Left ventricle myocardium superior (tissue), 1 donor: ENCODE measurements around the gene RAB8B. TPM values are rescaled to one million over a fixed set of nuclear protein-coding genes. Genes with fewer than 3 reads are reported as not detected.

Experiments used
- ATAC-seq: fragments of 200-7000 bp; cut with Tn5 transposase; one replicate; pipeline ENCODE4 v1.9.1; 2020; ENCODE audit warnings: mild to moderate bottlenecking, moderate library complexity
- DNase-seq: peaks from one replicate; pipeline ENCODE4 v3.0.0-alpha.2; 2020
- intact Hi-C: fragments of 100-400 bp; cut with micrococcal nuclease; formaldehyde crosslinking; loops from one replicate; pipeline ENCODE4 v1.11.0; 2022
- long read RNA-seq: library from polyadenylated mRNA; unstranded; transcript quantifications from one replicate; pipeline ENCODE4 v2.0.0, GENCODE V29; 2021
- total RNA-seq: library from RNA; stranded (reverse); fragmentation: NEBNext Ultra II Directional; extraction: Animal tissue kit (Norgen Biotek cat#: 25700); gene quantifications from one replicate; pipeline ENCODE4 v1.2.1, GENCODE V29; 2021
- donor health status: DM: no; HTN: yes; CAD: no; lungs with severe emphysema.

The RAB8B gene
- 9.1 TPM for total RNA-seq
- long read RNA-seq, full-length matches to known transcripts = 10 of 12 reads
- long read RNA-seq, partial matches to known transcripts = 0 of 12 reads
- long read RNA-seq, other reads (novel, unspliced or antisense) = 2 of 12 reads

DNA sequence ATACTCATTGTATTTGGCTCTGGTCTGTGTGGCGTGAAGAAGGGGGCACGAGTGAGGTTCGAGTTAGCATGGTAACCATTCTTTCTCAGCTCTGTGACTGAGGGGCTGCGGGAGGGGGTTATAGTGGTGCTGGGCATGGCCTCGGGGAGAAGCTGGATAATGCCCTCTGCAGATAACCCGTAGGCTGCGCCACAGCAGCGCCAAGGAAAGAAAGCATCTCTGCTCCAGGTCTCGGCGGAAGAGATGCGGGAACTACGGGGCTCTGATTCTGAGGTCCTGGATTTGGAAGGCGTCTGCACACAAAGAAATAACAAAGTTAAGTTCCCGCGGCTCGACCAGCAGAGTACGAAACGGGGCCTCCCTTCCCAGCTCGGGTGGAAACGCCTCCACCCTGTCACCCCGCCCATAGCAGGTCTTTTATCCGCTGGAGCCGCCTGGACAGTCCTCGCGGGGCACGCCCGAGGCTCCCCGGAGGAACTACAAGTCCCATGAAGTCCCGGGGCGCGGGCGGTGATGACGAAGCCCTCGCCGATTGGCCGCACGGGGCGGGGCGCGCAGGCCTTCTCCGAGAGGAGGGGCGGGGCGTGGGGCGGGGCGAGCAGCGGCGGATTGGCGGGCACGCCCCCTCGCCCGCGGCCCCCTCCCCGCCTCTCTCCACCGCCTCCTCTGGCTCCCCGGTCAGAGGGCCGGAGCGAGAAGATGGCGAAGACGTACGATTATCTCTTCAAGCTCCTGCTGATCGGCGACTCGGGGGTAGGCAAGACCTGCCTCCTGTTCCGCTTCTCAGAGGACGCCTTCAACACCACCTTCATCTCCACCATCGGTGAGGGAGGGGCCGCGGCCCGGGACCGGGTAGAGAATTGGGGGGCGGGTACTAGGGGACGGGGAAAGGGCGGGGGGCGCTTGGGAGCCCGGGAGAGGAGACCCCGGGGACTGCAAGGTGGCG is at the start of gene RAB8B:
Gene RAB8B (plus strand): TSS at position 681 of the 946 bp plus-strand sequence. CDS start 19 bp downstream, at position 700.
- peak; percentile 100 for DNase-seq
- intact Hi-C loops = no loop called here
- ATAC-seq = peak; percentile 99

DNA sequence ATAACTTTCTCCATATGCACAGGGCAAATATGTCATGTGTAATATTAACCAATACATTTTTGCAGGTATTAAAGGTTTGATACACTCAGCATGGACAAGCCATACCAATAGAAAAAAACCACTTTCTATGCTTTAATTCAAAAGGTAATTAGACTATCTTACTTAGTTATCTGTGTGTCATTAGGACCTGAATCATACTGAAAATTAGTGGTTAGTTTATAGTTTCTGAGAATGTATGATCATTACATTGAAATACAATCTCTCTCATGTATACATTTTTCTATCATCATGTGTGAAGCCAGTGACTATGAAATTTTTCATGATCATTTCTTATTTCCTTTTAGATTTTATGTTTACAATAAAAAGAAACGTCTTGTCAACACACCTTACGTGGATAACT is 48.5 kb upstream of the RAB8B start:
- DNase-seq (no peak), ATAC-seq (no peak)
- intact Hi-C loops = no loop called here

DNA sequence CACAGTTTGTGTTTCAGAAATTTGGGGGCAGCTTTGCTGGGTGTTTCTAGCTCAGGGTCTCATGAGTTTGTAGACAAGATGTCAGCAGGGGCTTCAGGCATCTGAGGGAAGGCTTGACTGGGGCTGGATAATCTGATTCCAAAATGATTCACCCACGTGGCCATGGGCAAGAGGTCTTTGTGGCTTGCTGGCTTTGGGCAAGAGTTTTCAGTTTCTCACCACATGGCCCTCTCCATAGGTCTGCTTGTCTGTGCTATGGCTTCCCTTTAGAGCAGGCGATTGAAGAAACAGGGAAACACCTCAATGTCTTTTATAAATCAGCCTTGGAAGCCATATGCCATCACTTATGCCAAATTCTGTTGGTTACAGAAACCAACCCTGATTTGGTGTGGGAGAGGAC is 44.0 kb upstream of the RAB8B start:
- intact Hi-C loops = no loop called here
- DNase-seq (no peak), ATAC-seq (no peak)

DNA sequence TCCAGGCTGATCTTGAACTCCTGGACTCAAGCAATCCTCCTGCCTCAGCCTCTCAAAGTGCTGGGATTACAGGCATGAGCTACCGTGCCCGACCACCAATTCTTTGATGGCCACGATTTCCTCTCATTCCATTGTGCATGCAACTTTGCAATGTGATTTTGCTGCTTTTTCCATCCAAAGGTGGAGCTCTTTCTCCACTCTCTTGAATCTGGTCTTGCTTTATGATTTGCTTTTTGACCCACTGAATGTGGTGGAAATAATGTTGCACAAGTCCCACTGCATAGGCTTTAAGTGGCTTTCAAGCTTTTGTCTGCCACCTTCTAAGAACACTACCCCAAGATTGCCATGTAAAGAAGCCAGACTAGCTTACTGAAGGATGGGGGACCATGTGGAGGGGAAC is 42.7 kb upstream of the RAB8B start:
- intact Hi-C loops = no loop called here
- DNase-seq (no peak), ATAC-seq (no peak)

DNA sequence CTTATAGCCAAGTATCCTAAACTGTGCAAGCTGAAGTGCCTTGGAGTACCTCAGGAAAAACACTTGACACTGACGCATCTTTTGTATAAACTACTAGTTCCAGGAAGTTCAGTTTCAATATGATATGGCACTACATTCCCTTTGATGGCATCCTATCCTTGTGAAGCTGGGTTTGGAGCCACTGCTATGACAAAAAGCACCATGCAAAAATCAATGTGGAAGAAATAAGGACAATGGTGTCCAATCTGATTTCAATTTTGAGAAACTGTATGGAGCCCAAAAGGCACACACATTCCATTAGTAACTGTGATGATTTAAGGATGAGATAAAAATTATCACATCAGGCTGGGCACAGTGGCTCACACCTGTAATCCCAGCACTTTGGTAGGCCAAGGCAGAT is 37.7 kb upstream of the RAB8B start:
- ATAC-seq (no peak), DNase-seq (no peak)
- intact Hi-C loops = no loop called here

DNA sequence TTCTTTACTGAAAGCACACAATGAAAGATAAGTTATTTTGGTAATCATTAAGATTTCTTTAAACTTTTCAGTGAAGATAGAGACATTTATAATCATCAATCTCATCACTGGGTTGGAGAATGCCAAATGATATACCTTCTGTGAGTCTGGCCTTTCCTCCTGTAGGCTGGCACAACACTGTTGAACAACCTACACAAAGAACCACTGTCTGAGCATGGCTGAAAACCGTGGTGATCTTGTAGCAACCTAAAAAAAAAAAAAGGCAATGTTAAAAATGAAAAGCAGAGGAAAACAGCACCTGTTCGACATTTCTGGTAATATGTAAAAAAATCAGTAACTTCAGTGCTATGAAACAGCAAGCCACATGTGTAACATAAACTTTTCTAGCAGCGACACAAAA is 33.9 kb upstream of the RAB8B start:
- intact Hi-C loops = no loop called here
- ATAC-seq (no peak), DNase-seq (no peak)

DNA sequence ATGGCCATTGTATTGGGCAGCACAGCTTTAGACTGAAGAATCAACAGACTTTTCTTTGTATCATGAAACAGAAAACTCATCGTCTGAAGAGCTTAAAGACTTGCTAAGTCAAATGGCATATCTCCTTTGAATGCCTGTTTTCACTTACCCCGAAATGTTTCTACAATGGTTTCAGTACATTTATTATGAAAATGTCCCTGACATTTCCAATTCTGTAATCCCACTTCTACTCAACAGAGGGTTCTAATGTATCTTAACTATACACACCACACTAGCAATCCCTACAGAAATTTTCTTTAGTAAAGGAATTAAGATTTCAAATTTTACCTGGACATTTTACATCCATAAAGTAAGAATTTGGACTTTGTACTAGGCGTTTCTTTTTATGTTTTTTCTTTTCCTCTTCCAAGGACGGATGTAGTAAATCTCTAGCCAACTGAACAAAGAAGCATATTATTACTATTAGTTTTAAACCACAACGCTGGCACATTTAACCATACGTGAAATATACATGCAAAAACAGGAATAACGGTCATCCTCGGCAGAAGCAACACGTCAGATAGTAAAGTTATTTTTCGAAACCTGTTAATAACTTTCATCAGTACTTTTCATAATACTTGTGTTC is 33.2 kb upstream of the RAB8B start:
- no peak for ATAC-seq
- intact Hi-C loops = no loop called here

DNA sequence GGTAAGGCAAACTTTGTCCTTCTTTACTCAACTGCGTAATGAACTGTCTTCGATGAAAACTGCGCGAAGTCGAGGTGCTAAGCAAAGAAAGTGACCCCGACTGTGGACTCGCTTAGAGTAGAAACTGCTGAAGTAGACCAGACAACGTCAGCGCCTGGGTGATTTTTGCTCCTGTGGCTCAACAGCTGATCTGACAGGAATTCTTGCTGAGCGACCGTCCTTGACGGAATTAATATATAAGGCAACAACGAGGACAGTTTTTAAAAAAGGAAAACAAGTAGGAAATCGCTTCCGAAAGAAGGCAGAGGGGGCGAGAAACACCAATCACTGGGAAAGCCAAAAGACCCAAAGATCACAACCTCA is 32.7 kb upstream of the RAB8B start:
- intact Hi-C loops = no loop called here
- ATAC-seq = peak; percentile 48
- peak; percentile 38 for DNase-seq

More for the DNA sequence above, 33.2 kb upstream of the RAB8B start:
- DNase-seq = no peak

DNA sequence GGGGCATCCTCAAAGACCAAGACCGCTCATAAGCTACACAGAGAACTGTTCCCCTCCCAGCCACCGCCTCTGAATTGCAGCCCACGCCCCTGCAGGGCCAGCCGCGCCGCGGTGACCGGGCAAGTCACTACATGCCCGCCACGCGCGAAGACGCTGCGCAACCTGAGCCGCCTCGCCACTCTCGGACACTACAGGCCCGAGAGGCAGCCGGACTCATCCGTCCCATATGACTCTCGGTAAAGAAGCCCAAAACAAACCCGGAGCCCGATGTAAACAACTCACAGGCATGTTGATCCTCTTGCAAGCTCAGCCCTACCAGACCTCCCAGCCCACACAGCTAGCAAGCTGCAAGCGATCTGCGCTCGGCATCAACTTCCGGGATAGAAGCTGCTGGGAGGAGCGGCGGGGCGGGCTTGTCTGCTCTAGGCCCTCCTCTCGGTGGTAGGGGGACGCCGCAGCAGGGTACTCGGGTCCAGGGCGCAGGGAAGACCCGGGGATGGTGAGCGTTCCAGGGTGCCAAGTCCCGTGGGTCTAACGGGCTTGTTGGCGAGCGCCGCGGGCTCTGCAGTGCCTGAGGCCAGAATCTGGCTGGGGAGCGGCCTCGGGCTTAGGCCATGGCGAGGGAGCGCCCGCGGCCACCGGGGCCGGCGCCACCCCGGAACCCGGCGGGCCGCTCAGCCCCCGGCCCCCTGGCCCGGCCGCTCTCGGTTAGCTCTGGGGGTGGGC is 32.1 kb upstream of the RAB8B start, which contains the start of gene RPS27L:
Gene RPS27L (minus strand): TSS at position 360 of the 726 bp plus-strand sequence. CDS start 72 bp downstream, at position 288.
- intact Hi-C loops = no loop called here
- DNase-seq (peak; percentile 94), ATAC-seq (peak; percentile 98)

DNA sequence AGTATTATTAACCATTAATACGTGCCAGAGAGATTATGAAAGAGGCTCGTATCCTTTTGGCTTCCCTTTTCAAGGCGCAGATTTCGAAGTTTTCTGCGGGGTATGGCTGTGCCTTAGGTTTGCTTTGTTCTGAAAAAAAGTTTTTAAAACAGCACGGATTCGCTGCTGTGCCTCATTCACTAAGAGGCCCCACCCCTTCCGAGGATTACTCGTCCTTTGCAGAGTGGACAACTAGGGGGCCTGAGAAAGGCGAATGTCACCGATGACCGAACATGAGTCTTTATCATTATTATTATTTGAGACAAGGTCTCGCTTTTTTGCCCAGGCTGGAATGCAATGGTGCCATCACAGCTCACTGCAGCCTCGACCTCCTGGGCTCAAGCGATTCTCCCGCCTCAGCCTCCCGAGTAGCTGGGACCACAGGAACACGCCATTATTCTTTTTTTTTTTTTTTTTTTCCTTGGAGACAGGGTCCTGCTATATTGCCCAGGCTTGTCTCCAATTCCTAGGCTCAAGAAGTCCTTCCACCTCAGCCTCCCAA is 31.4 kb upstream of the RAB8B start:
- intact Hi-C loops = no loop called here
- peak; percentile 59 for ATAC-seq
- DNase-seq = no peak

DNA sequence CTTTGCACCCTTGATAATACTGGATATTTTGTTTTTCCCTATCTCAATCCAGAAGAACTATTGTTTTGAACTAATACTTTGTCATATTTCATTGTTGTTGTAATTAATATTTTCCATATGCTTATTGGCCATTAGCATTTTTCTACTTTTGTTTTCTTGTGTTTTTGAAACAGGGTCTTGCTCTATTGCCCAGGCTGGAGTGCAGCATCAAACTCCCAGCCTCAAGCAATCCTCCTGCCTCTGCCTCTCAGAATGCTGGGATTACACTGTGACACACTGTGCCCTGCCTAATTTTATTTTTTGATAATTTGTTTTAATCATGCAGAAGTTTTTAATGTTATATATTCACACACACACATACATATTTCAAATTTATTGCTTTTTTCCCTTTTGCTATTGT is 28.8 kb upstream of the RAB8B start:
- intact Hi-C loops = no loop called here
- ATAC-seq (no peak), DNase-seq (no peak)

DNA sequence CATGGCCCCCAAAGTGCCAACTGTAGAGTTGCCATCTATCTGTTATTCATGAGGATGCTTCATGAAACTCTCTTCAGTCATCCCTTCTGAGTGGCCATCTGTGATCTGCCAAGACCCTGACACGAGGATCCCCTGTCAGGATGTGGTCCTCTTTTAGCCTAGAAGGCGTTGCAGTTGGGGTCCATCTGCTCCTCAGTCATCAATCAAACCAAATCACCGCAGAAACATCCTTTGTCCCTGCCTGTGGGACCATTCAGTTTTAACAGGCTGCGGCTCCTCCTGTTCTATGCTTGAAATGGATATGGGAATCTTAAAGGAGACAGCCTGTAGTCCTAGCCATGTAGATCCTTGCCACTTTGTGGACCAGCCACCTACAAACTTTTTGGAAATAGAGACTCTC is 26.2 kb upstream of the RAB8B start:
- ATAC-seq (no peak), DNase-seq (no peak)
- intact Hi-C loops = no loop called here

DNA sequence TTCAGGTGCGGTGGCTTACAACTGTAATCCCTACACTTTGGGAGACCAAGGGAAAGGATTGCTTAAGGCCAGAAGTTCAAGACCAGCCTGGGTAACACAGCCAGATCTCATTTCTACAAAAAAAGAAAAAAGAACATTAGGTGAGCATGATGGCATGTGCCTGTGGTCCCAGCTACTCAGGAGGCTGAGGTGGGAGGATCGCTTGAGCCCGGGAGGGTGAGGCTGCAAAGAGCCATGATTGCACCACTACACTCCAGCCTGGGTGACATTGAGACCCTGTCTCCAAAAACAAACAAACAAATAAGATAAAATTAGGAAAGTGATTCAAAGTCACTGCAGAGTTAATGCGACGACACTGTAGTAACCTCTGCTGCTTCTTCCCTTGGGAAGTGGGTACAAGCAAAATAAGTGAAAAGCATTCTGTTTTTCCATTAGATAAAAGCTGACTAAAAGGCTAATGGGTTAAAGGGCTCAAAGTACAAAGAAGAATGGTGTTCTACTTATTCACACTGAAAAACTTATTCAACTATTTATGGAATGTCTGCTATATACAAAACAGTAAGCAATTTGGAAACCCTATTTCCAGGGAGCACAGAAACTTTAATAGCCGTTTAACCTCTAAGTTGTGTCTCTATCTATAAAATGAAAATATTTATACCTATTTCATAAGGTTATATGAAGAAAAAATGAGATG is 24.1 kb upstream of the RAB8B start:
- no peak for DNase-seq
- intact Hi-C loops = no loop called here
- no peak for ATAC-seq

DNA sequence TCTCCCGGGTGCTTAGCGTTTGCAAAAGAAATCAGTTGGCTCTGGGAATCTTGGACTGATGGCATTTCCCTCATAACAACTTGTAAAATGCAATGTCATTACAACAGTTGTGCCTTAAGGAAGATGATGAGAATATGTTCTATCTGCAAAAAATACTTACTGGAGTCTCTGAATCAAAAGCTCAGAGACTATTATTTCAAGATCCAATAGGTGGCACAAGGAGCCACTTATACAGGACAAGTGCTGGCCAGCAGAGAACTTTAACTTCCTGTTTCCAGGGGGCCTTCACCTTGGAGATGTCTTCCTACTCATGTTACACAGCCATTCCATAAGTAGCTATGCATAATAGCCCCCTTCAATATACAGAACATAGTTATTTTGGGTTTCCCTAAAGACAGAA is 23.2 kb upstream of the RAB8B start:
- intact Hi-C loops = no loop called here
- ATAC-seq (no peak), DNase-seq (no peak)

DNA sequence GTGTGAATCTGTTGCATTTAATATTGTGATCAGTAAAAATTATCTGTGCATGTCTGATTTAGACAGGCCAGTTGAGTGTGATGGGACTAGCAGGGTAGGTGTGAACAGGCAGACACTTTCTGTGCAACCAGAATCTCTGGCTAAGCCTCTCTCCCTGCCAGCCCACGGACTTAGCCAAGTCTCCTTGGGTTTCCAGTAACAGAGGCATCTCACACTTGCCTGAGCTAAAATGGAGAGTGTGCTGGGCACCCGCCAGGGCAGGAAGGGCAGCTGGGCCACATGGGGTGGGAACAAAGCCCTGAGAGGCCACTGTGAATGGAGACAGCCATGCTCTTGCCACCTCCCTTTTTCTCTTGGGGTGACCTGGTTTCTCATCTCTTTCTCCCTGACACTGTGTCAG is 19.6 kb upstream of the RAB8B start:
- DNase-seq (no peak), ATAC-seq (no peak)
- intact Hi-C loops = no loop called here

DNA sequence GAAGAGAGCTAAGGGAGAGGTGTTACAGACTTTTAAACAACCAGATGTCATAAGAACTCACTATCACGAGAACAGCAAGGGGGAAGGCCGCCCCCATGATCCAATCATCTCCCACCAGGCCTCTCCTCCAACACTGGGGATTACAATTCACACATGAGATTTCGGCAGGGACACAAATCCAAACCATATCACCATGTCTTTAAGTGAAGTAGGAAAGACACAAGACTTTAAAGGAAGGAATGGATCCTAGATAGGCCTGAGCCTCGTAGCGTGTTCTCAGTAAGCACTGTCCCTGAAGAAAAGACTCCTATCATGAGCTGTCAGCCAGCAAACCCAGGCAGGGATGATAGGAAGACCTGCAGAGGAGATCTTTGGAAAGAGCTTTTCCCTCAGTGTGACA is 17.0 kb upstream of the RAB8B start:
- DNase-seq = no peak
- intact Hi-C loops = no loop called here
- no peak for ATAC-seq

DNA sequence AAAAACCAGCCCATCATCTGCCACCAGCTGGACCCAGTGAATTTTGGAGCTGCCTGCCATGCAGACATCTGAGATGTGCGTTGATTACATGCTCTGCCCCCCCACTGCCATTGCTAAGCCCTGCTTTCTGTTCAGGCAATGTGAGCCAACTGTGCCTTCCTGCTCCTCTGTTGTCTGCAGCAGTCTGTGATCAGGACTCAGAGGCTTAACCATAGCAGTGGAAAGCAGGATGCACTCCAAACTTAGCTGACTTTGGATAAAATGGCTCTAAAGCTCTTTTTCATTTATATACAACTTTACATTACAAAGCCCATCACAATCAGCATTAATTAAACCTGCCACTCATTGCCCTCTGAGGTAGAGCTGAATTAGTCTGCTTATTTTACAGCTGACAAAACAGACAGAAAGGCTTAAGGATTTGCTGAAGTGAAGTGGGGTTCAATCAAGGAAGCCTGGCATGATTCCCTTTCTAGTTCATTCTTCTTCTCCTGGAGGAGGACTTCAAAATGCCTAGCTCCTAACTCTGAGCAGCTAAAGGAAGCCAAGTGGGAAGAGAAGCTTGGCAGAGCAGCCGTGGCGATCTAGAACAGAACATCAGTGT is 16.5 kb upstream of the RAB8B start:
- DNase-seq = no peak
- ATAC-seq = no peak
- intact Hi-C loops = no loop called here

DNA sequence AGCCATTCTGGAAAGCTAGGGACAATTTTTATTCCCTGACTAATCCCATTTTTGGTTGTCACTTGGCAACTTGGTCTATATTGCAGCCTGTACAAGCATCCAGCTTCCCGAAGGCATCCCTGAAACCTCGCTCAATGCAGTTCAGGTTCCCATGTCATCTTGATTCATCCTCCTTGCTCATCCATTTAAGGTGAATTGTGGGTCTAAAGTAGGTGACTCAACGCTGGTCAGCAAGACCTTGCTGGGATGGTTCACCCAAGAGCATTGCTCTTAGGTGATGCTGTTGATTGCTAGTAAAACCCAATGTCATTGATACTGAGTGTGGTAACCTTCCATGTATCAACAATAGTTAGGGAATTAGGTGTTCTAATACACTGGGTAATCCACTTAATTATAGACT is 13.1 kb upstream of the RAB8B start:
- intact Hi-C loops = no loop called here
- ATAC-seq (no peak), DNase-seq (no peak)

DNA sequence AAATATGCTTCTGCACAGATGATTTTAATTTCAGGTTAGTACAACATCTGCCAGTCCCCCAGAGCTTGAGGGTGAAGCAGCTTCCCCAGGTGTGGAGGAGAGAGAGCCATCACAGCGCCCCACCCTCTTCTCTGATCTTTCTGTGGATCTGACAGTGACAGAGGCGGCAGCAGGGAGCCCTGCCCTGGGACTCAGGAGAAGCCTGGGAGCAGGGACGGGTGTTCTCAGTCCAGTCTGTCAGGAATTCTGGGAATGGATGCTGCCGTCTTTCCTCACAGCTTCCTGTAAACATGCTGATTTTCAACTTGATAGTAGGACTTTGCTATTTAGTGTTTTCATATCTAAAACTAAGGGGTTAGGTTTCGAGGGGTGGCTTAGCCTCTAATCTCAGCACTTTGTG is 11.4 kb upstream of the RAB8B start:
- DNase-seq (no peak), ATAC-seq (no peak)
- intact Hi-C loops = no loop called here
